Bronchial epithelial cell (primary cell): Measurements from ENCODE around the gene PRKAG1. TPM values are rescaled to one million over a fixed set of nuclear protein-coding genes. Genes with fewer than 3 reads are reported as not detected.
A peak's percentile ranks its signal among the peaks of the same experiment; 100 is the strongest.

Experiments
- DNase-seq: peaks from one replicate; pipeline ENCODE4 v3.0.0-alpha.2; 2010; ENCODE audit warnings: low read depth
- FAIRE-seq: peaks from 2 replicates; lab custom pipeline; 2011; peaks lifted over from hg19 to GRCh38; lab: Jason Lieb, UNC
- H3K27me3 ChIP-seq: 2 replicates; pipeline ENCODE4 v1.5.1; 2011; ENCODE audit warnings: low read length; ENCODE audit not compliant: control insufficient read depth, insufficient read depth
- H3K36me3 ChIP-seq: 2 replicates; pipeline ENCODE4 v1.5.1; 2011; ENCODE audit warnings: low read length; ENCODE audit not compliant: control insufficient read depth, insufficient read depth
- H3K4me3 ChIP-seq: 2 replicates; pipeline ENCODE4 v1.5.1; 2011; ENCODE audit warnings: mild to moderate bottlenecking, low read depth, low read length, control low read depth
- CTCF ChIP-seq: IDR thresholded peaks from 2 replicates; pipeline ENCODE4 v1.5.1; 2011; ENCODE audit warnings: mild to moderate bottlenecking, moderate library complexity, low read length, control low read depth, inconsistent platforms; ENCODE audit not compliant: insufficient read depth, severe bottlenecking
- total RNA-seq: library from RNA; depleted of rRNA; stranded (reverse); fragments of >200 nt; gene quantifications from 2 replicates; pipeline ENCODE4 v1.2.1, GENCODE V29; 2014

Gene PRKAG1
- total RNA-seq, 1 donor from 2014 or later = 93.7 TPM

- Histone ChIP-seq H3K27me3 (no peaks in the 10 kb centered on the region), H3K4me3 (no peak overlapping the region), H3K36me3 (peaks cover 18% of the 10 kb centered on the region)
- no peak for FAIRE-seq
- TF ChIP-seq CTCF = no peak
- DNase-seq = no peak
Observed at GRCh38 chr12:49020441-49020840, 1.9 kb upstream of the PRKAG1 start.

GRCh38 chr12:49019443-49020324, 1.1 kb upstream of the PRKAG1 start:
- peak; percentile 52 for TF ChIP-seq CTCF
- peaks cover 13% of the 10 kb centered on the region for H3K36me3 ChIP-seq
- no peak overlapping the region for H3K4me3 ChIP-seq
- FAIRE-seq = no peak
- DNase-seq = peak; percentile 30
- no peaks in the 10 kb centered on the region for H3K27me3 ChIP-seq

DNA sequence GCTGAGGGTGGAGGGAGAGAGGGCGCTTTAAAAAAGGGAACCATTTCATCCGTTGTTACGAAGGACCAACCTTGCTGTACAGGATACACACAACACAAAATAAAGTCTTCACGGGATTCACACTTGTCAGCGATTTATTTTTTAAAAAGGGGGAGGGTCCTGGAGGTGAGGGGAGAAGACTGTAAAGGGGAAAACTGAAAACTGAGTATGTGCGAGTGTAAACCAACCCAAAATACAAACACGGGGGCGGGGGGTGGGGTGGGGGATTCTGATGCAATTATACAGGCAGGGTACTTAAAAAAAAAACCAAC, 499 bp upstream of the PRKAG1 start:
- FAIRE-seq (no peak), DNase-seq (no peak)
- no peaks in the 10 kb centered on the region for H3K27me3 ChIP-seq
- TF ChIP-seq CTCF = no peak
- H3K4me3 ChIP-seq = peak overlapping the region; percentile 85
- H3K36me3 ChIP-seq = peaks cover 11% of the 10 kb centered on the region

- Histone ChIP-seq H3K36me3 (peaks cover 9% of the 10 kb centered on the region), H3K4me3 (peak overlapping the region; percentile 85), H3K27me3 (no peaks in the 10 kb centered on the region)
- DNase-seq = no peak
- no peak for FAIRE-seq
- no peak for TF ChIP-seq CTCF
Observed at GRCh38 chr12:49017891-49018260, 700 bp downstream of the PRKAG1 start.

GRCh38 chr12:49015196-49015595, 3.4 kb downstream of the PRKAG1 start:
- TF ChIP-seq CTCF = no peak
- peaks cover 6% of the 10 kb centered on the region for H3K36me3 ChIP-seq
- no peak for FAIRE-seq
- no peak overlapping the region for H3K4me3 ChIP-seq
- H3K27me3 ChIP-seq = no peaks in the 10 kb centered on the region
- DNase-seq = no peak

DNA sequence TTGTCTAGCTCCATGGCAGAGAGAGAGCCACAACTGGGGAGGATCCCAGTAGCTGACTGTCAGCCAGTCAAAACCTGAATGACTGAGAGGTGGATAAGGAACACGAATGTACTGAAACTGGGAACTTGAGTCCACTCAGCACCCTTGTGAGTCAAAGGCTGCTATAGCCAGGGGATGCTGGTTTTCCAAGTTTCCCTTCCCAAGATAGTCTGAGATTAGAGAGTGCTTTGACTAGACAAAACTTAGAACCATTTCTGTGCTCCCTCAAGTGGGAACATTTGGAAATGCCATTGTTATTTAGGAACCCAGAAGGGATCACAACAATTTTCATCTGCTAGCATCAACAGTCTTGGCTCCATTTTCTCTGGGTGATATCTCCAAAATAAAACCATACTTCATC, 4.0 kb downstream of the PRKAG1 start:
- DNase-seq = peak; percentile 23

More for the DNA sequence above, 4.0 kb downstream of the PRKAG1 start:
- H3K36me3 ChIP-seq = peaks cover 6% of the 10 kb centered on the region
- no peak overlapping the region for H3K4me3 ChIP-seq
- H3K27me3 ChIP-seq = no peaks in the 10 kb centered on the region
- no peak for FAIRE-seq
- TF ChIP-seq CTCF = peak; percentile 9
